ENCODE measurements around the gene PACSIN1. TPM values are rescaled to one million over a fixed set of nuclear protein-coding genes. Genes with fewer than 3 reads are reported as not detected.

PACSIN1 gene
- total RNA-seq, 2 donors from 2014 or later = 5.6 to 6.3 TPM

DNA sequence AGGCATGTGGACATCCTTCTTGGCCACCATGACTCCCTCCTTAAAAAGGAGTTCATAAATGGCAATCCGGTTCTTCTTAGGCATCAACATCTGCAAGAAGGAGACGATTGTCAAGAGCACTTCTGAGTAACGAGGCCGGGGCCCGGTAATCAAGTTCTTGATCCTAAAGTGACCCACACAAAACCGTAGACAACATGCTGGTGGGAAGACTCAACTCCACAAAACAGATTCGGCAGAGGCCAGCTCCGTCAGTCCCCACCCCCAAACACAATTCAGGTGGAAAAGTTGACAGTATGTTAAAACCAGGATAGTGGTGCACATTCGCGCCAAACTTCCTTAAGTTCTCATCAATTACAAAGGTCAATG, 40.8 kb upstream of the PACSIN1 start:
- no peak for DNase-seq (ENCODE audit: low spot score)
- no peaks in the 10 kb centered on the region for H3K9me3 ChIP-seq
- peak overlapping the region; percentile 83 to 91 for H3K27ac ChIP-seq
- peaks cover 46% of the 10 kb centered on the region for H3K36me3 ChIP-seq
- no peaks in the 10 kb centered on the region for H3K27me3 ChIP-seq
- peak overlapping the region; percentile 70 to 72 for H3K4me3 ChIP-seq
- H3K4me1 ChIP-seq = peaks cover 0 to 10% of the 10 kb centered on the region in 2 donors
- TF ChIP-seq, protein P1, sequence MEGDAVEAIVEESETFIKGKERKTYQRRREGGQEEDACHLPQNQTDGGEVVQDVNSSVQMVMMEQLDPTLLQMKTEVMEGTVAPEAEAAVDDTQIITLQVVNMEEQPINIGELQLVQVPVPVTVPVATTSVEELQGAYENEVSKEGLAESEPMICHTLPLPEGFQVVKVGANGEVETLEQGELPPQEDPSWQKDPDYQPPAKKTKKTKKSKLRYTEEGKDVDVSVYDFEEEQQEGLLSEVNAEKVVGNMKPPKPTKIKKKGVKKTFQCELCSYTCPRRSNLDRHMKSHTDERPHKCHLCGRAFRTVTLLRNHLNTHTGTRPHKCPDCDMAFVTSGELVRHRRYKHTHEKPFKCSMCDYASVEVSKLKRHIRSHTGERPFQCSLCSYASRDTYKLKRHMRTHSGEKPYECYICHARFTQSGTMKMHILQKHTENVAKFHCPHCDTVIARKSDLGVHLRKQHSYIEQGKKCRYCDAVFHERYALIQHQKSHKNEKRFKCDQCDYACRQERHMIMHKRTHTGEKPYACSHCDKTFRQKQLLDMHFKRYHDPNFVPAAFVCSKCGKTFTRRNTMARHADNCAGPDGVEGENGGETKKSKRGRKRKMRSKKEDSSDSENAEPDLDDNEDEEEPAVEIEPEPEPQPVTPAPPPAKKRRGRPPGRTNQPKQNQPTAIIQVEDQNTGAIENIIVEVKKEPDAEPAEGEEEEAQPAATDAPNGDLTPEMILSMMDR (IDR thresholded peaks at IDR 0.05) = no peak

DNA sequence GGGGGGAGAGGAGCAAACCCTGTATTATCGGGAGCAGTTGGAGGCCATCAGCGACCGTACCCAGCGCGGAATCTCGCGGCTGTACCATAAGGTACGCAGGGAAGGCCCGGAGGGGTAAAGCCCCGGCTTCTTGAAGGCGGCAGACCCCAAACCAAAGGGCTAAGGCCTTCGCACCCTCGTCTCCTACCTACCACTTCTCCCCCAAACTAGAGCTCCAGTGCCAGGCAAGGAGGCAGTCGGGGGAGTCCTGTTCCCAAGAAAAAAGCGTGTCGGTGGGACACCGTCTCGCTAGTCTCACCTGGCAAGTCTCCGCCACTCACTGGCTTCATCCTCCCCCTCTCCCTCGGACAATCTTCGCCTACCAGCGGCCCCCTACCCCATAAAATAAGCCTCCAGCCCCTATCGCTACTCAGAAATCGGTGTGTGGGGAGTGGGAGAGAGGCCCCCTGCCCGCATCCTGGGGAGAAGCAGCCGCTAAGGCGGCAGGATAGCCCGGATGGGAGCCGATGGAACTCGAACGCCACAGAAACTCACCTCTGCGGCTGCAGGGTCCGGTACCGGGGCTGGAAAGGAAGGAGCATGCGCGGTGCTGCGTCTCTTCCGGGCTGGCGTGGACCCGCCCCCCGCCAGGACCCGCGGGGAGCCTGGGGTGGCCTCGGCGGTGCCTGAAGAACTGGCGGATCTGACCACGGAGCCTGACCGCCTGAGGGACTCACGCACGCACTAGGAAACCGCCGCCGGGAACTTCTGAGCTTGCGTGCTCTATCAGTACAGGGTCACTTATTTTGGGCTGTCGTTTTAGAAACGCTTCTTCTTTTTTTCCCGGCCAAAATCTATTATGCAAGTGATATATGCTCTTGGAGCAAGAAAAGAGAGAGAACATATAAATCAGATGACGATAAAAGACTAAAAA, 40.1 kb upstream of the PACSIN1 start, which contains the start of gene RPS10:
Gene RPS10 (minus strand): TSS at position 572 of the 913 bp plus-strand sequence. CDS start 848 bp downstream, outside the sequence.
- Histone ChIP-seq H3K36me3 (peaks cover 40% of the 10 kb centered on the region), H3K27ac (peak within 1 kb of the TSS; percentile 83 to 91), H3K27me3 (no peaks in the 10 kb centered on the region), H3K4me1 (peaks cover 0 to 10% of the 10 kb centered on the region in 2 donors), H3K9me3 (no peaks in the 10 kb centered on the region), H3K4me3 (peak within 1 kb of the TSS; percentile 70 to 72)
- DNase-seq (ENCODE audit: low spot score) = peak; percentile 91
- TF ChIP-seq, protein P1 (IDR thresholded peaks at IDR 0.05) = no peak

DNA sequence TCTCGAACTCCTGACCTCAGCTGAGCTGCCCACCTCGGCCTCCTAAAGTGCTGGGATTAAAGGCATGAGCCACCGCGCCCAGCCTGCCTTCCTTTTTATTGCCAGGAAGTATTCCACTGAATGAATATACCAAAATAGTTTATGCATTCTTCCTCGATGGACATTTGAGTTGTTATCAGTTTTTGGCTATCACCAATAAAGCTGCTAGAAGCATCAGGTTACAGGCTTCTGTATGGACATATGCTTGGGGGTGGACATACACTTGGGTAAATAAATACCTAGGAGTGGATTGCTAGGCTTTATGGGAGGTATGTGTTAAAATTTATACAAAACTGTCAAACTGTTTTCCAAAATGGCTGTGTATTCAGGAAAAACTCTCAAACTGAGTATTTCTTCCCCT, 30.0 kb upstream of the PACSIN1 start:
- Histone ChIP-seq H3K4me3 (no peak overlapping the region), H3K4me1 (no peaks in the 10 kb centered on the region), H3K36me3 (no peaks in the 10 kb centered on the region), H3K27me3 (no peaks in the 10 kb centered on the region), H3K27ac (no peak overlapping the region), H3K9me3 (no peaks in the 10 kb centered on the region)
- TF ChIP-seq, protein P1 (IDR thresholded peaks at IDR 0.05) = no peak
- no peak for DNase-seq (ENCODE audit: low spot score)

DNA sequence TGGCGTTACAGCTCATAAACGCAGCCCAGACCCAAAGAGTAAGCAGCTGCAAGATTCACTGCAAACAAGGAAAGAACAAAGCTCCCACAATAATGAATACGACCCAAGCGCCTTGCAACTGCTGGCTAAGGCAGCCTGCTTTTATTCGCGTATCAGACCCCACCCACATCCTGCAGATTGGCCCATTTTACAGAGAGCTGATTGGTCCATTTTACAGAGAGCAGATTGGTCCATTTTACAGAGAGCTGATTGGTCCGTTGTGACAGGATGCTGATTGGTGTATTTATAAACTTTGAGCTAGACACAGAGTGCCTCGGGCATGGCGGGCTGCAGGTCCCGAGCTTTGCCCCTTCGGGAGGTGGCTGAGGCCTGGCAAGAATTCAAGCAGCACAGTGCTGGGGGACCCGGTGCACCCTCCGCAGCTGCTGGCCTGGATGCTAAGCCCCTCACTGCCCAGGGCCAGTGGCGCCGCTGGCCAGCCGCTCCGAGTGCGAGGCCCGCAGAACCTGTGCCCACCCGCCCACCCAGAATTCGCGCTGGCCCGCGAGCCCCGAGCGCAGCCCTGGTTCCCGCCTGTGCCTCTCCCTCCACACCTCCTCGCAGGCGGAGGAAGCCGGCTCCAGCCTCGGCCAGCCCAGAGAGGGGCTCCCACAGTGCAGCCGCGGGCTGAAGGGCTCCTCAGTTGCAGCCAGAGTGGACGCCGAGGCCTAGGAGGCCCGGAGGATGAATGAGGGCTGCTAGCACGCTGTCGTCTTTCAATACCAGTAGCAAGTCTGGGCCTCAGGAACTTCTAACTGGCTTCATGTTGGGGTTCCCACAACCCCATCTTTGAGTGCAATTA, 28.9 kb upstream of the PACSIN1 start:
- Histone ChIP-seq H3K27ac (no peak overlapping the region), H3K9me3 (no peaks in the 10 kb centered on the region), H3K4me3 (no peak overlapping the region), H3K36me3 (no peaks in the 10 kb centered on the region), H3K27me3 (no peaks in the 10 kb centered on the region), H3K4me1 (no peaks in the 10 kb centered on the region)
- DNase-seq (ENCODE audit: low spot score) = no peak
- TF ChIP-seq, protein P1 (IDR thresholded peaks at IDR 0.05) = no peak

DNA sequence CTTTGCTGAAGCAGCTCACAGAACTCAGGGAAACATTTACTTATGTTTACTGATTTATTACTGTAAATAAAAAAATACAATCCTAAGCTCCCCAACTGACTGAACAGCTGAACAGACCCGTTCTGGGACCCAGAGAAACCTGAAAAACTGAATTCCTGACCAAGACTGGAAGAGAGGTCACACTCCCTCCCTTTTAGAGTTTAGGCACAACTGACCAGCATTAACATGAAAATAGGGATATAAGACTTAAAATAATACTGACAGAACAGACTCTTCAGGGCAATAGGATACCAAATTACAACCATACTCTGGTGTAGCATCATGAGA, 28.3 kb upstream of the PACSIN1 start:
- Histone ChIP-seq H3K4me1 (no peaks in the 10 kb centered on the region), H3K27ac (no peak overlapping the region), H3K9me3 (no peaks in the 10 kb centered on the region), H3K27me3 (no peaks in the 10 kb centered on the region), H3K4me3 (no peak overlapping the region), H3K36me3 (no peaks in the 10 kb centered on the region)
- TF ChIP-seq, protein P1 (IDR thresholded peaks at IDR 0.05) = no peak
- DNase-seq (ENCODE audit: low spot score) = no peak
